Esophagus squamous epithelium (tissue), 4 donors: ENCODE data around the gene SNAI1.

Experiments used
- POLR2A ChIP-seq, 4 donors: fragments of 450-650 bp; IDR thresholded peaks; one replicate each; pipeline ENCODE4 v1.6.1; 2017; ENCODE audit warnings: antibody characterized with exemption in 4 of 4, mild to moderate bottlenecking in 4 of 4, moderate library complexity in 3 of 4
- TF ChIP-seq, protein P1 (sequence below), 6 experiments: fragments of 450-650 bp in 4 of 6; fragments of 200-600 bp in 2 of 6; sonication (generic) in 2 of 6; IDR thresholded peaks; one replicate each; pipeline ENCODE4 v1.5.1; 2016 to 2019; ENCODE audit warnings: antibody characterized with exemption in 6 of 6, mild to moderate bottlenecking in 4 of 6, moderate library complexity in 4 of 6

DNA sequence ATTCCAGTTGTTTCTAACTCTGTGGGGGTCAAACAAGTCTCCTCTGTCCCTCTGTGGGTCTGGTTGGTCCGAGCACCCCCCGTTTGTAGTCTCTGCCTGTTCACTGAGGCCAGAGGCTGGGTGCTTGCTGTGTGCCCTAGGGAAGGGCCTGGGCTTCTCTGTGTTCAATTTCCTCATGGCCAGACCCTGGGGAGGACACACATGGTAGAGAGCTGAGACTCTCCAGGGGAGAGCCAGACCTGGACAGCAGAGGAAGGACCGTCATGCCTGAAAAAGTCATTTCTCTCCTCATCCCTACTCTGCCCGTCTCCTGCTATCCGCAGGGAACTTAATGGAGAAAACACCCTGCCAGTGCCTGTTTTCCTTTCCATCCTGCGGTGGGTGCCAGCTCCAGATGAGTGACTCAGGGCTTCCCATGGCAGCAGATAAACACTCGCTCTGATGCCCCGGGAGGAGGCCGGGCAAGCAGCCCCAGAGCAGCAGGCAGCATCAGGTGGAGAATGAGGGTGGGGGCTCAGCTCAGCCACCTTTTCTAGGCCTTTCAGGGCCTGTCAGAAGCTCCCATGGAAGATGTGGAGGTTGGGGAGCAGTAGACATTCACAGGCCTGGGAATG is 51.9 kb downstream of the SNAI1 start:
- TF ChIP-seq, protein P1, sequence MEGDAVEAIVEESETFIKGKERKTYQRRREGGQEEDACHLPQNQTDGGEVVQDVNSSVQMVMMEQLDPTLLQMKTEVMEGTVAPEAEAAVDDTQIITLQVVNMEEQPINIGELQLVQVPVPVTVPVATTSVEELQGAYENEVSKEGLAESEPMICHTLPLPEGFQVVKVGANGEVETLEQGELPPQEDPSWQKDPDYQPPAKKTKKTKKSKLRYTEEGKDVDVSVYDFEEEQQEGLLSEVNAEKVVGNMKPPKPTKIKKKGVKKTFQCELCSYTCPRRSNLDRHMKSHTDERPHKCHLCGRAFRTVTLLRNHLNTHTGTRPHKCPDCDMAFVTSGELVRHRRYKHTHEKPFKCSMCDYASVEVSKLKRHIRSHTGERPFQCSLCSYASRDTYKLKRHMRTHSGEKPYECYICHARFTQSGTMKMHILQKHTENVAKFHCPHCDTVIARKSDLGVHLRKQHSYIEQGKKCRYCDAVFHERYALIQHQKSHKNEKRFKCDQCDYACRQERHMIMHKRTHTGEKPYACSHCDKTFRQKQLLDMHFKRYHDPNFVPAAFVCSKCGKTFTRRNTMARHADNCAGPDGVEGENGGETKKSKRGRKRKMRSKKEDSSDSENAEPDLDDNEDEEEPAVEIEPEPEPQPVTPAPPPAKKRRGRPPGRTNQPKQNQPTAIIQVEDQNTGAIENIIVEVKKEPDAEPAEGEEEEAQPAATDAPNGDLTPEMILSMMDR (IDR thresholded peaks at IDR 0.05) = no peak
- TF ChIP-seq POLR2A (IDR thresholded peaks at IDR 0.05) = no peak
